ENCODE measurements around the gene SETD1B.
"Not testable (repeated sequence)": the region's sequence is repeated elsewhere in the genome, so short reads cannot be mapped to it uniquely, and the experiment has no call there.

The SETD1B gene

GRCh38 chr12:121860699-121861098, 56.9 kb downstream of the SETD1B start:
- not testable (repeated sequence) for DNase-seq

GRCh38 chr12:121861636-121862254, 57.9 kb downstream of the SETD1B start:
- DNase-seq = no peak

- DNase-seq = no peak
These were observed 62.5 kb downstream of the SETD1B start for GRCh38 chr12:121866331-121866730.

- not testable (repeated sequence) for DNase-seq
These were observed 65.4 kb downstream of the SETD1B start for GRCh38 chr12:121869229-121869628.

GRCh38 chr12:121871467-121871866, 67.7 kb downstream of the SETD1B start:
- DNase-seq = no peak

- DNase-seq = no peak
These were observed 68.9 kb downstream of the SETD1B start for GRCh38 chr12:121872546-121873215.

GRCh38 chr12:121873216-121873569, 69.4 kb downstream of the SETD1B start:
- no peak for DNase-seq

- DNase-seq = no peak
These were observed 70.3 kb downstream of the SETD1B start for GRCh38 chr12:121874071-121874470.

- no peak for DNase-seq
These were observed 71.8 kb downstream of the SETD1B start for GRCh38 chr12:121875582-121875981.

GRCh38 chr12:121876080-121876447, 72.3 kb downstream of the SETD1B start:
- DNase-seq = not testable (repeated sequence)
